T-helper 1 cell (primary cell): ENCODE measurements around the gene PBX1.
"Not testable (repeated sequence)": the region's sequence is repeated elsewhere in the genome, so short reads cannot be mapped to it uniquely, and the experiment has no call there.

Experiments used
- DNase-seq, 5 donors: peaks; one replicate each; pipeline ENCODE4 v3.0.0-alpha.2; 2012 to 2020

PBX1 gene

GRCh38 chr1:164590592-164590991 is 31.6 kb downstream of the PBX1 start:
- DNase-seq = no peak

- DNase-seq = no peak
These were observed 32.9 kb downstream of the PBX1 start for GRCh38 chr1:164591858-164592257.

GRCh38 chr1:164592634-164593033 is 33.6 kb downstream of the PBX1 start:
- no peak for DNase-seq

GRCh38 chr1:164595212-164595611 is 36.2 kb downstream of the PBX1 start:
- DNase-seq = no peak

GRCh38 chr1:164596172-164596571 is 37.2 kb downstream of the PBX1 start:
- DNase-seq = no peak

- no peak for DNase-seq
These were observed 39.7 kb downstream of the PBX1 start for GRCh38 chr1:164598719-164599118.

GRCh38 chr1:164599272-164599671 is 40.3 kb downstream of the PBX1 start:
- DNase-seq = no peak

- no peak for DNase-seq
These were observed 42.6 kb downstream of the PBX1 start for GRCh38 chr1:164601399-164602100.

- no peak for DNase-seq
These were observed 43.1 kb downstream of the PBX1 start for GRCh38 chr1:164602101-164602422.

- no peak for DNase-seq
These were observed 43.6 kb downstream of the PBX1 start for GRCh38 chr1:164602480-164603093.

- not testable (repeated sequence) for DNase-seq
These were observed 44.8 kb downstream of the PBX1 start for GRCh38 chr1:164603805-164604204.

- DNase-seq = no peak
These were observed 45.6 kb downstream of the PBX1 start for GRCh38 chr1:164604541-164604940.

GRCh38 chr1:164605254-164606091 is 46.5 kb downstream of the PBX1 start:
- no peak for DNase-seq

GRCh38 chr1:164607351-164607750 is 48.4 kb downstream of the PBX1 start:
- no peak for DNase-seq

GRCh38 chr1:164608651-164609057 is 49.7 kb downstream of the PBX1 start:
- no peak for DNase-seq

- no peak for DNase-seq
These were observed 50.1 kb downstream of the PBX1 start for GRCh38 chr1:164609089-164609488.

- no peak for DNase-seq
These were observed 51.7 kb downstream of the PBX1 start for GRCh38 chr1:164610538-164611222.

- DNase-seq = no peak
These were observed 53.0 kb downstream of the PBX1 start for GRCh38 chr1:164611754-164612642.

GRCh38 chr1:164613176-164613575 is 54.2 kb downstream of the PBX1 start:
- no peak for DNase-seq

- DNase-seq = no peak
These were observed 55.3 kb downstream of the PBX1 start for GRCh38 chr1:164614316-164614715.

- DNase-seq = no peak
These were observed 58.6 kb downstream of the PBX1 start for GRCh38 chr1:164617377-164618201.
